ENCODE results near the gene SLC25A28.
"Not testable (repeated sequence)": the region's sequence is repeated elsewhere in the genome, so short reads cannot be mapped to it uniquely, and the experiment has no call there.

Gene SLC25A28

DNA sequence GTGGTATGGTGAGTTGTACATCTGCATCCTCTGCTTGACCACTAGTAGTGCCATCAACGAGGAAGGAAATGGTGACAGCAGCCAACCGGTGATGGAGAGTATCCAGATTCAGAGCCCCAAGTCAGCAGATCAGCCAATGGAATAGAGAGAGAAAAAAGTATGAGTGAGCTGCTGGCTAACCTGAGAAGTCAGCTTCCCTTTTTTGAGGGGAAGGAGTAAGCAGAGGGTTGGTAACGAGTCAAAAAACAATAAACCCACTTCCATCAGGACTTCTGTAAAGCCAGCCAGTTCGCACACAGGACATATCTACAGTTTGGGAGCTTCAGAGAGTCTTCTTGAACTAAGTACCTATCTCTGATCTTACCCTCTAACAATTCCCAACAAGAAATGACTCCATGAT is 8.9 kb downstream of the SLC25A28 start:
- Histone ChIP-seq H3K27ac (ENCODE audit: low read depth, low read length) (no peak overlapping the region), H3K9ac (ENCODE audit: low read depth in 1 of 2, low read length in 2 of 2) (no peak overlapping the region), H3K4me3 (ENCODE audit: low read depth in 1 of 2, low read length in 2 of 2) (no peak overlapping the region), H3K4me1 (ENCODE audit: control insufficient read depth in 1 of 2, insufficient read depth in 2 of 2, low read length in 2 of 2) (no peaks in the 10 kb centered on the region), H3K27me3 (ENCODE audit: control insufficient read depth in 1 of 2, insufficient read depth in 2 of 2, low read length in 2 of 2) (no peaks in the 10 kb centered on the region), H3K9me3 (ENCODE audit: control insufficient read depth in 1 of 2, low read length in 2 of 2) (no peaks in the 10 kb centered on the region), H3K36me3 (ENCODE audit: control insufficient read depth in 1 of 2, insufficient read depth in 2 of 2, low read length in 2 of 2) (peaks cover 14 to 44% of the 10 kb centered on the region in 2 donors)

DNA sequence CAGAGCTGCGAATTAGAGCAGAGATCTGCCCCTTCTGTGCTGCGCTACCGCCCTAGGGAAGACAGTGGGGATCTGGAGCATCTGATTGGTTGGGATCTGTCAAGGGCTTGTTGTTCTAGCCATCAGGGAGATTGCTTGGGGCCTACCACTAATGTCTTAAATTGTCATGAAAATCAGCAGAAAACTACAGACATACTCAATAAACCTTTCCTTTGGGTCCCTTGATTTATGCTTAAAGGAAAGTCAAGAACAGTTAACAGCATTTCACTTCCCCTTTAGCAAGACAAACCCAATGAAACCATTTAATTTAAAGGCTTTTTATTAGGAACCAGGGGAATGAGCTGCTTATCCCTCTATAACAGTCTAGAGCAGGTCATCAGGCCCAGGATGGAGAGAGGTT is 10.0 kb downstream of the SLC25A28 start:
- H3K4me1 ChIP-seq (ENCODE audit: control insufficient read depth in 1 of 2, insufficient read depth in 2 of 2, low read length in 2 of 2), result no peaks in the 10 kb centered on the region
- no peaks in the 10 kb centered on the region for H3K27me3 ChIP-seq (ENCODE audit: control insufficient read depth in 1 of 2, insufficient read depth in 2 of 2, low read length in 2 of 2)
- no peak overlapping the region for H3K9ac ChIP-seq (ENCODE audit: low read depth in 1 of 2, low read length in 2 of 2)
- H3K36me3 ChIP-seq (ENCODE audit: control insufficient read depth in 1 of 2, insufficient read depth in 2 of 2, low read length in 2 of 2), result peaks cover 14 to 44% of the 10 kb centered on the region in 2 donors
- H3K9me3 ChIP-seq (ENCODE audit: control insufficient read depth in 1 of 2, low read length in 2 of 2), result no peaks in the 10 kb centered on the region
- H3K27ac ChIP-seq (ENCODE audit: low read depth, low read length), result no peak overlapping the region
- H3K4me3 ChIP-seq (ENCODE audit: low read depth in 1 of 2, low read length in 2 of 2), result no peak overlapping the region

DNA sequence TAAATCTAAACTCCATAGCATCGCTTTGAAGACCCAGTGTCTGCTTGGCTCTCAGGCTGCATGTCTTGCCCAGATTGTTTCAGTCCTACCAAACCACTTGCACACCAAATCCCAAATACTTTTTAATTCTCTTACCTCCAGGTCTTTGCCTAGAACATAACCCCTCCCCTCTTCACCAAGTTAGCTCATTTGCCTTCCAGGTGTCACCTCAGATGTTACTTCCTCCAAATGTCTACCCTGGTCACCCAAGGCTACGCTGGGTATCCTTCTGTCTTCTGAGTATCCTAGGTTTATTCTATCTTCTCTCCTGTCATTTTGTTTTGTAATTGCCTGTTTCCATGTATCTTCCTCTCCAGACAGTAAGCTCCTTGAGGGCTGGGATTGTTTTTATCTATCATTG is 11.1 kb downstream of the SLC25A28 start:
- H3K9me3 ChIP-seq (ENCODE audit: control insufficient read depth in 1 of 2, low read length in 2 of 2), result no peaks in the 10 kb centered on the region
- no peak overlapping the region for H3K4me3 ChIP-seq (ENCODE audit: low read depth in 1 of 2, low read length in 2 of 2)
- H3K9ac ChIP-seq (ENCODE audit: low read depth in 1 of 2, low read length in 2 of 2), result no peak overlapping the region
- no peaks in the 10 kb centered on the region for H3K4me1 ChIP-seq (ENCODE audit: control insufficient read depth in 1 of 2, insufficient read depth in 2 of 2, low read length in 2 of 2)
- no peaks in the 10 kb centered on the region for H3K27me3 ChIP-seq (ENCODE audit: control insufficient read depth in 1 of 2, insufficient read depth in 2 of 2, low read length in 2 of 2)
- no peak overlapping the region for H3K27ac ChIP-seq (ENCODE audit: low read depth, low read length)
- peaks cover 14 to 41% of the 10 kb centered on the region in 2 donors for H3K36me3 ChIP-seq (ENCODE audit: control insufficient read depth in 1 of 2, insufficient read depth in 2 of 2, low read length in 2 of 2)

GRCh38 chr10:99605351-99605750 is 14.9 kb downstream of the SLC25A28 start:
- no peaks in the 10 kb centered on the region for H3K9me3 ChIP-seq (ENCODE audit: control insufficient read depth in 1 of 2, low read length in 2 of 2)
- no peak overlapping the region for H3K27ac ChIP-seq (ENCODE audit: low read depth, low read length)
- no peaks in the 10 kb centered on the region for H3K27me3 ChIP-seq (ENCODE audit: control insufficient read depth in 1 of 2, insufficient read depth in 2 of 2, low read length in 2 of 2)
- H3K4me1 ChIP-seq (ENCODE audit: control insufficient read depth in 1 of 2, insufficient read depth in 2 of 2, low read length in 2 of 2), result no peaks in the 10 kb centered on the region
- H3K36me3 ChIP-seq (ENCODE audit: control insufficient read depth in 1 of 2, insufficient read depth in 2 of 2, low read length in 2 of 2), result peaks cover 0 to 9% of the 10 kb centered on the region in 2 donors
- H3K4me3 ChIP-seq (ENCODE audit: low read depth in 1 of 2, low read length in 2 of 2), result no peak overlapping the region
- H3K9ac ChIP-seq (ENCODE audit: low read depth in 1 of 2, low read length in 2 of 2), result no peak overlapping the region

DNA sequence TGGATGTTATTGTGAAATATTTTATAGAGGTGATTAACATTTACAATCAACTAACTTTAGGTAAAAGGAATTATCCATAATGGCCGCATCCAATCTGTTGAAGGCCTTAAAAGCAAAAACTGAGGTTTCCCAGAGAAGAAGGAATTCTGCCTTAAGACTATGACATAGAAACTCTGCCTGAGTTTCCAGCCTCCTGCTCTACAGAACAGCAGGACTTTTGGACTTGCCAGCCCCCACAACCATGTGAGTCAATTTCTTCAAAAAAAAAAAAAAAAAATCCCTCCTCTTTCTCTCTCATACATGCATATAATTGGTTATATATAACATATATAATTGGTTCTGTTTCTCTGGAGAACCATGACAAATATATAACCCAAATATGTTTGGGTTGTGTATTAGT is 15.4 kb downstream of the SLC25A28 start:
- Histone ChIP-seq H3K36me3 (ENCODE audit: control insufficient read depth in 1 of 2, insufficient read depth in 2 of 2, low read length in 2 of 2) (peaks cover 0 to 4% of the 10 kb centered on the region in 2 donors), H3K4me1 (ENCODE audit: control insufficient read depth in 1 of 2, insufficient read depth in 2 of 2, low read length in 2 of 2) (no peaks in the 10 kb centered on the region), H3K9me3 (ENCODE audit: control insufficient read depth in 1 of 2, low read length in 2 of 2) (no peaks in the 10 kb centered on the region), H3K27ac (ENCODE audit: low read depth, low read length) (no peak overlapping the region), H3K4me3 (ENCODE audit: low read depth in 1 of 2, low read length in 2 of 2) (no peak overlapping the region), H3K27me3 (ENCODE audit: control insufficient read depth in 1 of 2, insufficient read depth in 2 of 2, low read length in 2 of 2) (no peaks in the 10 kb centered on the region), H3K9ac (ENCODE audit: low read depth in 1 of 2, low read length in 2 of 2) (no peak overlapping the region)

DNA sequence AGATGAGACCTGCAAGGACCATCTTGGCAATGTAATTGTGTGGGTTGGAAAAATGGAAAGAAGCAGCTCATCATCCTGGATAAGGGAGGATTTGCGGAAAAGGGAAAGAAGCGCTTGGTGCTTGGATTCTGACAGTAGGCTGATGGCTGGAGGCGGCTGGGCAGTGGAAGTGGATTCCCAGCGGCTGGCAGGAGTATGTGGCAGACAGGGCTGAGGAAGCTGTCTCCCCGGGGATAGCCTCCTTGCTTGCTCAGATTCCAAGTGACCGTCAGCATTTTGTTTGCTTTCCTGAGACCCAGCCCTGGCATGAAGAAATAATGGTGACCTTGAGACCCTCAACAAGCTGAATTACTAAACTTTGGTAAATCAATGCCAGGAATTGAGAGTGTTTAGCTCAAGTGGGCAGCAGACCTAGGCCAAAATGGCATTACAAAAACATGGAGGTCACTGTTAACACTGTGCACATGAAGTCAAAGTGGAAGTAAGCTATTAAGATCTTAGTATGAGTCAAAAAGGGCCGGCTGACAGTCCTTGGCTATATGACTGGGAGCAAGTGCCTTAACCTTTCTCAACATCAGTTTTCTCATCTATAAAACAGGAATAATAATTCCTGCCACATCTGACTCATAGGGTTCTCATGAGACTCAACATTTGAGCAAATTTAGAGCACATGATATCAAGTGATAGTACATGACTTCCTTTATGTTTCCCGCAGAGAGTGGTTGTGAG is 21.3 kb downstream of the SLC25A28 start:
- Histone ChIP-seq H3K9me3 (ENCODE audit: control insufficient read depth in 1 of 2, low read length in 2 of 2) (no peaks in the 10 kb centered on the region), H3K9ac (ENCODE audit: low read depth in 1 of 2, low read length in 2 of 2) (no peak overlapping the region), H3K27me3 (ENCODE audit: control insufficient read depth in 1 of 2, insufficient read depth in 2 of 2, low read length in 2 of 2) (no peaks in the 10 kb centered on the region), H3K36me3 (ENCODE audit: control insufficient read depth in 1 of 2, insufficient read depth in 2 of 2, low read length in 2 of 2) (no peaks in the 10 kb centered on the region), H3K27ac (ENCODE audit: low read depth, low read length) (no peak overlapping the region), H3K4me1 (ENCODE audit: control insufficient read depth in 1 of 2, insufficient read depth in 2 of 2, low read length in 2 of 2) (peaks cover 0 to 9% of the 10 kb centered on the region in 2 donors), H3K4me3 (ENCODE audit: low read depth in 1 of 2, low read length in 2 of 2) (no peak overlapping the region)

DNA sequence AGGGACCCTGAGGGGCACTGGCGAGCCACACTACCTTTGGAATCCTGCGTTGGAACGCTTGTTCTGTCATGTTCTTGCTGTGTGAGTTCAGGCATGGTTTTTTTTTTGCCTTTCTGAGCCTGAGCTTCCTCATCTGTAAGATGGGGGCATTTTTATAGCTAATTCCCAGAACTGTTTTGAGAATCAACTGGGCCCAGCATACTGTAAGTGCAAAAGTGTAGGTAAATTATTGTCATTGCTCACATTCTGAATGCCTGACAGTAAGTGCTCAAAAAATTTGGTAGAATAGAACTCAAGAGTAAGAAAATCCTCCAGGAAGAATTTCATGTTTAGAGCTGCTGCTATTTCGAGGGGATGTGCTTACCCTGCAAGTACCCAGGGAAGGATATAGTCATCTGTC is 22.2 kb downstream of the SLC25A28 start:
- Histone ChIP-seq H3K27ac (ENCODE audit: low read depth, low read length) (no peak overlapping the region), H3K27me3 (ENCODE audit: control insufficient read depth in 1 of 2, insufficient read depth in 2 of 2, low read length in 2 of 2) (no peaks in the 10 kb centered on the region), H3K9me3 (ENCODE audit: control insufficient read depth in 1 of 2, low read length in 2 of 2) (no peaks in the 10 kb centered on the region), H3K9ac (ENCODE audit: low read depth in 1 of 2, low read length in 2 of 2) (no peak overlapping the region), H3K4me3 (ENCODE audit: low read depth in 1 of 2, low read length in 2 of 2) (no peak overlapping the region), H3K4me1 (ENCODE audit: control insufficient read depth in 1 of 2, insufficient read depth in 2 of 2, low read length in 2 of 2) (peaks cover 0 to 9% of the 10 kb centered on the region in 2 donors), H3K36me3 (ENCODE audit: control insufficient read depth in 1 of 2, insufficient read depth in 2 of 2, low read length in 2 of 2) (no peaks in the 10 kb centered on the region)

- H3K4me3 ChIP-seq (ENCODE audit: low read depth in 1 of 2, low read length in 2 of 2); H3K9ac ChIP-seq (ENCODE audit: low read depth in 1 of 2, low read length in 2 of 2); H3K4me1 ChIP-seq (ENCODE audit: control insufficient read depth in 1 of 2, insufficient read depth in 2 of 2, low read length in 2 of 2); H3K27ac ChIP-seq (ENCODE audit: low read depth, low read length); H3K9me3 ChIP-seq (ENCODE audit: control insufficient read depth in 1 of 2, low read length in 2 of 2); H3K27me3 ChIP-seq (ENCODE audit: control insufficient read depth in 1 of 2, insufficient read depth in 2 of 2, low read length in 2 of 2); H3K36me3 ChIP-seq (ENCODE audit: control insufficient read depth in 1 of 2, insufficient read depth in 2 of 2, low read length in 2 of 2): not testable (repeated sequence)
These were observed 23.5 kb downstream of the SLC25A28 start for GRCh38 chr10:99596708-99597107.

- Histone ChIP-seq H3K4me3 (ENCODE audit: low read depth in 1 of 2, low read length in 2 of 2) (no peak overlapping the region), H3K27ac (ENCODE audit: low read depth, low read length) (no peak overlapping the region), H3K9me3 (ENCODE audit: control insufficient read depth in 1 of 2, low read length in 2 of 2) (no peaks in the 10 kb centered on the region), H3K36me3 (ENCODE audit: control insufficient read depth in 1 of 2, insufficient read depth in 2 of 2, low read length in 2 of 2) (no peaks in the 10 kb centered on the region), H3K9ac (ENCODE audit: low read depth in 1 of 2, low read length in 2 of 2) (no peak overlapping the region), H3K4me1 (ENCODE audit: control insufficient read depth in 1 of 2, insufficient read depth in 2 of 2, low read length in 2 of 2) (peaks cover 0 to 9% of the 10 kb centered on the region in 2 donors), H3K27me3 (ENCODE audit: control insufficient read depth in 1 of 2, insufficient read depth in 2 of 2, low read length in 2 of 2) (no peaks in the 10 kb centered on the region)
These were observed 24.3 kb downstream of the SLC25A28 start for GRCh38 chr10:99595770-99596465.

DNA sequence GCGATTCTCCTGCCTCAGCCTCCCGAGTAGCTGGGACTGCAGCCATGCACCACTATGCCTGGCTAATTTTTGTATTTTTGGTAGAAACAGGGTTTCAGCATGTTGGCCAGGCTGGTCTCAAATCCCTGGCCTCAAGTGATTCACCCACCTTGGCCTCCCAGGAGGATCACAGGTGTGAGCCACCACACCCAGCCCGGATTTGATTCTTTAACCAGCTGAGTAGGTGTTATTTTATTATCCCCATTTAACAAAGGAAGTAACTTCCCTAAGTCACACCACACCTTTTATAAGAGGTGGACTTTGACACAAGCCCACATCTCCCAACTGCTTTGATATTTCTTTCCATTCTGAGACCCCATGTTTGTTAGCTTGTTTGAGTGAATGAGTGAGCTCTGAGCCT is 25.0 kb downstream of the SLC25A28 start:
- Histone ChIP-seq H3K9me3 (ENCODE audit: control insufficient read depth in 1 of 2, low read length in 2 of 2) (no peaks in the 10 kb centered on the region), H3K9ac (ENCODE audit: low read depth in 1 of 2, low read length in 2 of 2) (no peak overlapping the region), H3K27ac (ENCODE audit: low read depth, low read length) (no peak overlapping the region)

More for the DNA sequence above, 25.0 kb downstream of the SLC25A28 start:
- Histone ChIP-seq H3K36me3 (ENCODE audit: control insufficient read depth in 1 of 2, insufficient read depth in 2 of 2, low read length in 2 of 2) (no peaks in the 10 kb centered on the region), H3K4me1 (ENCODE audit: control insufficient read depth in 1 of 2, insufficient read depth in 2 of 2, low read length in 2 of 2) (peaks cover 0 to 9% of the 10 kb centered on the region in 2 donors), H3K4me3 (ENCODE audit: low read depth in 1 of 2, low read length in 2 of 2) (no peak overlapping the region), H3K27me3 (ENCODE audit: control insufficient read depth in 1 of 2, insufficient read depth in 2 of 2, low read length in 2 of 2) (no peaks in the 10 kb centered on the region)

All from duodenal mucosa (tissue), 2 donors.